ENCODE data around the gene TOX2. TPM values are rescaled to one million over a fixed set of nuclear protein-coding genes. Genes with fewer than 3 reads are reported as not detected.

TOX2 gene
- total and polyA plus RNA-seq, 2 of the 8 experiments (the other 6 are each of a cell fraction or from before 2014, with no cell fraction given): 1.8 to 3.4 TPM

DNA sequence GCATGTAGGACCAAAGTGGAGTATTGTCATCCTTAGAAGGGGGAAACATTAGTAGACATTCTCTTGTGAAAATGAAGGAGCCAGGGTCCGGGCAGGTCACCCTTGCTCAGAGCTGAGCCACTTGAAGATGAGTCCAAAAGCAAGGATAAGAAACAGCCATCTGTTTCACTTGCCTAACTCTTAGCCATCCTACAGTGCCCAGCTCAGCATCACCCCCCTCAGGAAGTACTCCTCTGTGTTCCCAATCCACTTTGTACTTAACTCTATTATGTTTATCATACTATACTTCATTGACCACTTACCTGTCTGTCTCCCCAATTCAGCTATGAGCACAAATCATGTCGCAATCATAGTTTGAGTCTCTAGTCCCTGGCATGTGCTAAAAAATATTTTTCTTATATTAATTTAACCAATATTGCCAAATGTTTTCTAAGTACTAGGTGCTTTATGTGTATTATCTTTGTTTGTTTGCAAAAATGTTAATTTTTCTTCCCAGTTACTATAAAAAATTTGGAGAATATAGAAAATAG, 8.1 kb upstream of the TOX2 start (continued):
- TF ChIP-seq, protein P1, sequence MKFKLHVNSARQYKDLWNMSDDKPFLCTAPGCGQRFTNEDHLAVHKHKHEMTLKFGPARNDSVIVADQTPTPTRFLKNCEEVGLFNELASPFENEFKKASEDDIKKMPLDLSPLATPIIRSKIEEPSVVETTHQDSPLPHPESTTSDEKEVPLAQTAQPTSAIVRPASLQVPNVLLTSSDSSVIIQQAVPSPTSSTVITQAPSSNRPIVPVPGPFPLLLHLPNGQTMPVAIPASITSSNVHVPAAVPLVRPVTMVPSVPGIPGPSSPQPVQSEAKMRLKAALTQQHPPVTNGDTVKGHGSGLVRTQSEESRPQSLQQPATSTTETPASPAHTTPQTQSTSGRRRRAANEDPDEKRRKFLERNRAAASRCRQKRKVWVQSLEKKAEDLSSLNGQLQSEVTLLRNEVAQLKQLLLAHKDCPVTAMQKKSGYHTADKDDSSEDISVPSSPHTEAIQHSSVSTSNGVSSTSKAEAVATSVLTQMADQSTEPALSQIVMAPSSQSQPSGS (IDR thresholded peaks at IDR 0.05; ENCODE audit: low read length): no peak
- TF ChIP-seq CEBPB (IDR thresholded peaks at IDR 0.05; ENCODE audit: low read depth, low read length) (no peak), GABPA (IDR thresholded peaks at IDR 0.05; ENCODE audit: borderline replicate concordance, insufficient read depth, low read length) (no peak), SP1 (IDR thresholded peaks at IDR 0.05; ENCODE audit: low read depth, low read length) (no peak), TBP (IDR thresholded peaks at IDR 0.05; ENCODE audit: low read depth, low read length) (no peak), SIN3A (conservative IDR thresholded peaks at IDR 0.05 in 1 of 2, IDR thresholded peaks at IDR 0.05 in 1 of 2; ENCODE audit: low read depth in 1 of 2, low read length in 2 of 2) (no peak), RXRA (IDR thresholded peaks at IDR 0.05; ENCODE audit: insufficient read depth, low read depth, low read length) (no peak)

Measured in H1 (cell line).